ENCODE results near the gene GMDS. TPM values are rescaled to one million over a fixed set of nuclear protein-coding genes. Genes with fewer than 3 reads are reported as not detected.

The GMDS gene
- total and polyA plus RNA-seq, 2 of the 4 experiments (the other 2 are of a cell fraction) = 7.3 to 21.9 TPM

DNA sequence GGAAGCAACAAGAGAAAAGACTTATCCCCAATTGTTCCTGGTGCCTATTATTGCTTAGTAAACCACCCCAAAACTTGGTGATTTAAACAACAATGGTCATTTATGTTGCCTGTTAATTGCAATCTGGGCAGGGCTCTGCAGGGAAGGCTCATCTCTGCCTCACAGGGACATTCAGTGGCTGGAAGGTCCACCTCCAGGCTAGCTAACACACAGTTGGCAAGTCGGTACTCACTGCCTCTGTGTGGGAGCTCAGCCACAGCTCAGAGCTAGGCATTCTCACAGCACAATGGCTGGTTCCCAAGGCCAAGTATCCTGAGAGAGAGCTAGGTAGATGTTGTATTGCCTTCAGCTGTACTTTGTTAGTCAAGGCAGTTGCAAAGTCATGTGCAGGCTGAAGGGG lies 18.5 kb upstream of the GMDS start:
- no peak overlapping the region for H3K4ac ChIP-seq (ENCODE audit: low read depth, low read length)
- no peaks in the 10 kb centered on the region for H4K20me1 ChIP-seq (ENCODE audit: insufficient read depth, low read length)
- dilution Hi-C loops (cut with HindIII; ENCODE audit: low sequenced_read_pairs, unreplicated experiment) (no loop called here), in situ Hi-C loops (cut with MboI; ENCODE audit: low sequenced_read_pairs) (no loop called here), intact Hi-C loops (cut with micrococcal nuclease) (no loop called here)
- peaks cover 0 to 3% of the 10 kb centered on the region in 2 experiments; a peak in 1 of 4 replicates for H3K79me1 ChIP-seq (ENCODE audit: low read depth in 1 of 2, low read length in 2 of 2)
- no peak overlapping the region for H2BK5ac ChIP-seq (ENCODE audit: low read depth, low read length, poor library complexity, severe bottlenecking)
- no peaks in the 10 kb centered on the region for H3K9me1 ChIP-seq (ENCODE audit: insufficient read depth, low read length)
- H3K23ac ChIP-seq (ENCODE audit: low read depth, low read length) = no peak overlapping the region
- no peak overlapping the region for H2AFZ ChIP-seq (replicated peaks; ENCODE audit: low read length, poor library complexity)
- H3K56ac ChIP-seq (ENCODE audit: extremely low read depth, insufficient read depth, low read length) = no peak overlapping the region
- POLR2A ChIA-PET (ENCODE audit: unreplicated experiment) = no interaction called here
- H2BK20ac ChIP-seq (ENCODE audit: low read depth, low read length) = no peak overlapping the region
- no peak overlapping the region for H2AK5ac ChIP-seq (ENCODE audit: low read depth, low read length)
- no peak overlapping the region for H4K91ac ChIP-seq (ENCODE audit: insufficient read depth, low read depth, low read length)
- no peaks in the 10 kb centered on the region for H3K27me3 ChIP-seq (ENCODE audit: control insufficient read depth, insufficient read depth, low read length)
- no peak overlapping the region for H2BK120ac ChIP-seq (ENCODE audit: low read depth, low read length)
- no peak for DNase-seq
- no peak overlapping the region for H4K5ac ChIP-seq (ENCODE audit: low read depth, low read length)
- no peak for ATAC-seq (ENCODE audit: low read depth)
- H3K14ac ChIP-seq (replicated peaks; ENCODE audit: low read depth, low read length) = no peak overlapping the region
- H3K4me3 ChIP-seq (ENCODE audit: insufficient read depth, low read depth, low read length) = no peak overlapping the region
- H3K4me2 ChIP-seq (ENCODE audit: low read depth, low read length) = no peak overlapping the region
- TF ChIP-seq CEBPB (IDR thresholded peaks at IDR 0.05; ENCODE audit: low read depth, low read length) = no peak
- TF ChIP-seq MAFK (IDR thresholded peaks at IDR 0.05; ENCODE audit: low read depth, low read length) = no peak
- no peak for TF ChIP-seq NFE2L2 (IDR thresholded peaks at IDR 0.05; ENCODE audit: low read depth, low read length)
- TF ChIP-seq USF2 (IDR thresholded peaks at IDR 0.05; ENCODE audit: low read depth, low read length) = no peak
- no peak for TF ChIP-seq BHLHE40 (IDR thresholded peaks at IDR 0.05; ENCODE audit: low read depth, low read length)
- TF ChIP-seq, protein P1, sequence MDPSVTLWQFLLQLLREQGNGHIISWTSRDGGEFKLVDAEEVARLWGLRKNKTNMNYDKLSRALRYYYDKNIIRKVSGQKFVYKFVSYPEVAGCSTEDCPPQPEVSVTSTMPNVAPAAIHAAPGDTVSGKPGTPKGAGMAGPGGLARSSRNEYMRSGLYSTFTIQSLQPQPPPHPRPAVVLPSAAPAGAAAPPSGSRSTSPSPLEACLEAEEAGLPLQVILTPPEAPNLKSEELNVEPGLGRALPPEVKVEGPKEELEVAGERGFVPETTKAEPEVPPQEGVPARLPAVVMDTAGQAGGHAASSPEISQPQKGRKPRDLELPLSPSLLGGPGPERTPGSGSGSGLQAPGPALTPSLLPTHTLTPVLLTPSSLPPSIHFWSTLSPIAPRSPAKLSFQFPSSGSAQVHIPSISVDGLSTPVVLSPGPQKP (IDR thresholded peaks at IDR 0.05; ENCODE audit: borderline replicate concordance, low read depth, low read length) = no peak
- TF ChIP-seq FOS (IDR thresholded peaks at IDR 0.05; ENCODE audit: low read depth, low read length) = no peak
- no peak for TF ChIP-seq MXI1 (IDR thresholded peaks at IDR 0.05; ENCODE audit: borderline replicate concordance, low read depth, low read length)
- TF ChIP-seq RAD21 (IDR thresholded peaks at IDR 0.05; ENCODE audit: low read length) = no peak
- no peak for TF ChIP-seq RCOR1 (IDR thresholded peaks at IDR 0.05; ENCODE audit: insufficient replicate concordance, low read length)
- no peak for TF ChIP-seq RFX5 (IDR thresholded peaks at IDR 0.05; ENCODE audit: low read depth, low read length)
- no peak for TF ChIP-seq CTCF (conservative IDR thresholded peaks at IDR 0.05; ENCODE audit: low read depth, low read length)
- no peak for TF ChIP-seq MAZ (IDR thresholded peaks at IDR 0.05; ENCODE audit: borderline replicate concordance, low read depth, low read length)
- no peak overlapping the region for H2BK15ac ChIP-seq (ENCODE audit: low read depth, low read length)
- H3K9ac ChIP-seq (ENCODE audit: low read depth, low read length) = no peak overlapping the region
- CTCF ChIA-PET = interaction anchor here (0.9 kb wide), 1 partner anchor 9 kb away, joined by 3 read pairs; no protein-coding TSS in a partner anchor
- peaks cover 2% of the 10 kb centered on the region; the same call in 1 of the 2 replicates for H3K9me3 ChIP-seq (ENCODE audit: control insufficient read depth, insufficient read depth, low read length)
- BruUV-seq (replicated peaks) = no TSS peak
- WGBS, 2 experiments (ENCODE audit: extremely low coverage in 2 of 2, insufficient read length in 1 of 2) = no CpG with 5 or more reads among the region's 1 CpG
- H4K8ac ChIP-seq (ENCODE audit: low read depth in 2 of 2, low read length in 2 of 2) = no peak overlapping the region
- no peak overlapping the region for H2AK9ac ChIP-seq (replicated peaks; ENCODE audit: low read depth, low read length, poor library complexity)
- no peak overlapping the region for H3K18ac ChIP-seq (ENCODE audit: low read depth, low read length)
- 0 out of 2 replicates have a peak, but pooled peaks cover 2% of the 10 kb centered on the region for H3K36me3 ChIP-seq (ENCODE audit: control insufficient read depth, insufficient read depth, low read length)
- peaks cover 6% of the 10 kb centered on the region for H3K4me1 ChIP-seq (ENCODE audit: control insufficient read depth, insufficient read depth, low read length)
- no peak overlapping the region for H3K27ac ChIP-seq (ENCODE audit: insufficient read depth, low read length)
